GM19372 (cell line): Measurements from ENCODE around the gene KCP.

ENCODE experiments used
- ATAC-seq: cut with Tn5 transposase; IDR thresholded peaks from one replicate; pipeline ENCODE4 v1.9.1; 2021; ENCODE audit warnings: mild to moderate bottlenecking, low read depth, moderate library complexity; ENCODE audit not compliant: unreplicated experiment

KCP gene

DNA sequence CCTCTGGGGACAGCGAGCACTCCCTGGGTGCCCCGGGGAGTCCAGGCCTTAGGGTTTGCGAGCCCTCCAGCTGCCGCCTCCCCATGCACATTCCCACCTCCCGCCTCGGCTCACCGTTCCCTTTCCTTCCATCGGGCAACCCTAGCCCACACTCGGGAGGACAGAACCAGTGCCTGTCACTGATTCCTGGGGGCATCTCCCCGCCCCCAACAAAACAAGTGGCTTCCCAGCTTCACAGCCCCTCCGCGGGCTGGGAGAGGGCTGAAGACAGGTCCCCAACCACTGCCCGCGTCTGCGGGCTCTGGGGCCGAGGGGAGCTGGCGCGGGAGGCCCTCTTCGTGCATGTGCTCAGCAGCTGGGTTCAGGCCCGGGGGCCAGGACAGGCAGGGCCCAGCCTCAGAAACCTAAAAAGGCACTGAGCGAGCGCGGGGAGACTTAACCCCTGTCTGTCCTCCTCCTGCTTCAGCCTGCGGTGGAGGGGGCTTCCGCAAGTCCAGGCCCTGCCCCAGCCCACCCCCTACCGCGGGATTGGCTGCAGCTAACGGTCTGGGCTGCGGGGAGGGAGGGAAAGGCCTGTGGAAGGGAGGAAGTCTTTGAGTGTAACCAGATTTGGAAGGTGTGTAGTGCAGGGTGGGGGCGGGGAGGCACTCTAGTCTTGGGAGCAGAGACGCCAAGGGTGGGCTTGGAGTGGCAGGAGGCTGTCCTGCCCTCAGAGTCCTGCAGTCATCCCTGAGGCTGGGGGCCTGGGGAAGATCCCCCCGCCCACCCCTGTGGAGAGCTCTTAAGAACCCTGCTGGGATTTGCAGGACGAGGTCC, 79.1 kb downstream of the KCP start:
- ATAC-seq = no peak

GRCh38 chr7:128830231-128831177, 80.0 kb downstream of the KCP start, which contains the start of gene FLNC:
Gene FLNC (plus strand): TSS chr7:128830406. CDS start chr7:128830638, 232 bp downstream.
- ATAC-seq = no peak

- no peak for ATAC-seq
These were observed 80.9 kb downstream of the KCP start for GRCh38 chr7:128829391-128830166.

GRCh38 chr7:128827971-128828711, 82.4 kb downstream of the KCP start:
- ATAC-seq = no peak

DNA sequence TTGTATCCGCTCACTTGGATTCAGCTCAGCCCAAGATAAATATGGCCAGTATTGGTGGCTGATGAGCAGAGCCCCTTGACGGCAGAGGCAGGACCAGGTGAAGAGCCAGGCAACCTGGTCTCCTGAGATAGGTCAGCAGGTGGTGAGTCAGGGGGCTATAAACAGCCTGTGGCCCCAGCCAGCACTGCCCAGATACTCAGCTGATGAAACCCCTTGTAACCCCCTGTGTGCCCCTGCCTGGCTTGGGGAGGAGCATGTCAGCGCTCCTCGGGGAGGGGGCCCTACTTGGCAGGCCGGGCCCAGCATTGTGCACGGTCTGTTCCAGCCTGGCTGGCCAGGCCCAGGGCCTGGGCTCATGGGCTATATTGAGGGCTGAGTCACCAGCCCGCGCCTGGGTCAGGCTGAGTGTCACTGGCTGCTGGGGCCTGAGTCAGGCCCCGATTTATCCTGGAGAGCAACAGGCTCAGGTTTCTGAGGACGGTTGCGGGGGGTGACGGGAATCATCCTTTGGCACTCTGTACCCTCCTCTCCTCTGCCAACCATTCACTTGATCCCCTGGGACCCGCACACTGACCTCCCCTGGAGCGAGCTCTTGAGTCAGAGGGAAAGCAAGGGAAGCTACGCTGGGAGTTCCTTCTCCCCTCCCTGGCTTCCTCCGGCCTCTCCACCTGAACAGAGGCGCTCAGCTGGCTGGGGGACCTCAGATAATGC, 83.1 kb downstream of the KCP start:
- ATAC-seq = no peak

DNA sequence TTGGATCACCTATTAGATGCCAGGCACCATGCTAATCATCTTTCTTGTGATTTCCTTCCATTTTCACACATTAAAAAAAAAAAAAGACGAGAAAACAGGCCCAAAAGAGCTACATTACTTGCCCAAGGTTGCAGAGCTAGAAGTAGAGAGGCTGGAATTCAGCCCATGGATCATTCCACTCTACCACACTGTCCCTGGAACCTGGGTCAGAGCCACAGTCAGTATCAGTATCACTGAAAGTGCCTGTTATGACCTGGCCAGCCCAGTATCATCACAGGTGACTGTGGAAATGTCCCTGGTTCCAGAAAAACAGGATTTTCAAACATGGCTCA, 83.6 kb downstream of the KCP start:
- no peak for ATAC-seq
